Spinal cord (tissue), 10 donors: ENCODE results near the gene SCGB2B2. TPM values are rescaled to one million over a fixed set of nuclear protein-coding genes. Genes with fewer than 3 reads are reported as not detected.
"Not testable (repeated sequence)": the region's sequence is repeated elsewhere in the genome, so short reads cannot be mapped to it uniquely, and the experiment has no call there.

Source experiments
- DNase-seq, 6 donors: peaks; one replicate each; pipeline versions ENCODE4 v3.0.0 to v3.0.0-alpha.2; 2013 to 2015; ENCODE audit warnings: low spot score in 6 of 6, low read depth in 4 of 6
- H3K27ac ChIP-seq: one replicate; pipeline ENCODE4 v1.5.1; 2013; ENCODE audit warnings: low read depth, low read length, control low read depth
- H3K27me3 ChIP-seq: one replicate; pipeline ENCODE4 v1.6.1; 2013; ENCODE audit warnings: low read length; ENCODE audit not compliant: control insufficient read depth, insufficient read depth
- H3K36me3 ChIP-seq: one replicate; pipeline ENCODE4 v1.6.1; 2013; ENCODE audit warnings: low read length; ENCODE audit not compliant: control insufficient read depth, insufficient read depth
- H3K4me1 ChIP-seq: one replicate; pipeline ENCODE4 v1.6.1; 2013; ENCODE audit warnings: low read length; ENCODE audit not compliant: control insufficient read depth, insufficient read depth
- H3K4me3 ChIP-seq: one replicate; pipeline ENCODE4 v1.5.1; 2013; ENCODE audit warnings: low read depth, low read length, control low read depth
- H3K9me3 ChIP-seq: one replicate; pipeline ENCODE4 v1.6.1; 2013; ENCODE audit warnings: low read length; ENCODE audit not compliant: control insufficient read depth, insufficient read depth
- WGBS: methylation state at CpG from one replicate; pipeline ENCODE4 v1.1.5; 2013; ENCODE audit warnings: missing lambda C conversion rate; ENCODE audit not compliant: insufficient coverage; 5-methylcytosine and 5-hydroxymethylcytosine counted together
- polyA plus RNA-seq, 2 donors: library from polyadenylated mRNA; unstranded; fragments of 120-200 nt; gene quantifications; one replicate each; pipeline ENCODE4 v1.2.1, GENCODE V29; 2013; ENCODE audit not compliant: insufficient read length in 2 of 2
- total RNA-seq, 2 donors: library from RNA; depleted of rRNA in 1 of 2; stranded (reverse); fragments of 120-200 nt in 1 of 2; fragments of >200 nt in 1 of 2; gene quantifications; one replicate each; pipeline versions ENCODE4 v1.2.3 to v1.2.4, GENCODE V29; 2013 to 2014
- donor health status: healthy.

Gene SCGB2B2
- total and polyA plus RNA-seq, 4 donors, result 0.20 to 1.5 (median 0.86) TPM

GRCh38 chr19:34675250-34675649, 1.7 kb downstream of the SCGB2B2 start:
- DNase-seq, result no peak
- H3K4me3 ChIP-seq, result no peak overlapping the region
- H3K27me3 ChIP-seq, result no peaks in the 10 kb centered on the region
- peaks cover 6% of the 10 kb centered on the region for H3K36me3 ChIP-seq
- H3K4me1 ChIP-seq, result peaks cover 13% of the 10 kb centered on the region
- WGBS, result 83% methylated on average over 1 of the region's 3 CpGs
- H3K9me3 ChIP-seq, result no peaks in the 10 kb centered on the region
- H3K27ac ChIP-seq, result no peak overlapping the region

GRCh38 chr19:34673590-34673989, 3.4 kb downstream of the SCGB2B2 start:
- no peak overlapping the region for H3K27ac ChIP-seq
- WGBS, result no CpG with 5 or more reads among the region's 3 CpGs

GRCh38 chr19:34671972-34672371, 5.0 kb downstream of the SCGB2B2 start:
- Histone ChIP-seq H3K4me1 (peaks cover 17% of the 10 kb centered on the region), H3K27me3 (no peaks in the 10 kb centered on the region), H3K27ac (no peak overlapping the region), H3K4me3 (no peak overlapping the region), H3K9me3 (no peaks in the 10 kb centered on the region), H3K36me3 (no peaks in the 10 kb centered on the region)
- DNase-seq, result no peak
- no CpG with 5 or more reads among the region's 3 CpGs for WGBS

More at GRCh38 chr19:34673590-34673989, 3.4 kb downstream of the SCGB2B2 start:
- no peak for DNase-seq
- Histone ChIP-seq H3K9me3 (no peaks in the 10 kb centered on the region), H3K4me3 (no peak overlapping the region), H3K27me3 (no peaks in the 10 kb centered on the region), H3K4me1 (peaks cover 13% of the 10 kb centered on the region), H3K36me3 (no peaks in the 10 kb centered on the region)

GRCh38 chr19:34669305-34669704, 7.7 kb downstream of the SCGB2B2 start:
- H3K4me3 ChIP-seq, result no peak overlapping the region
- H3K9me3 ChIP-seq, result no peaks in the 10 kb centered on the region
- no peak for DNase-seq
- no peaks in the 10 kb centered on the region for H3K27me3 ChIP-seq
- no peaks in the 10 kb centered on the region for H3K36me3 ChIP-seq
- peaks cover 14% of the 10 kb centered on the region for H3K4me1 ChIP-seq
- WGBS, result 71% methylated on average over 5 of the region's 7 CpGs
- no peak overlapping the region for H3K27ac ChIP-seq

- not testable (repeated sequence) for H3K9me3 ChIP-seq, H3K36me3 ChIP-seq, DNase-seq, H3K27me3 ChIP-seq, H3K4me3 ChIP-seq, H3K27ac ChIP-seq
- H3K4me1 ChIP-seq, result peaks cover 19% of the 10 kb centered on the region
- 80% methylated on average over 1 of the region's 5 CpGs for WGBS
Observed at GRCh38 chr19:34668690-34669089, 8.3 kb downstream of the SCGB2B2 start.

GRCh38 chr19:34668077-34668689, 8.8 kb downstream of the SCGB2B2 start:
- H3K27me3 ChIP-seq, H3K4me3 ChIP-seq, H3K9me3 ChIP-seq, H3K27ac ChIP-seq, H3K36me3 ChIP-seq, DNase-seq: not testable (repeated sequence)
- WGBS, result 88% methylated on average over 27 of the region's 36 CpGs
- peaks cover 19% of the 10 kb centered on the region for H3K4me1 ChIP-seq

GRCh38 chr19:34667349-34668076, 9.4 kb downstream of the SCGB2B2 start:
- H3K4me3 ChIP-seq, result no peak overlapping the region
- DNase-seq, result peak in 1 of 6 donors; percentile 7
- no peak overlapping the region for H3K27ac ChIP-seq
- WGBS, result 58% methylated on average over 13 of the region's 17 CpGs
- no peaks in the 10 kb centered on the region for H3K9me3 ChIP-seq
- H3K27me3 ChIP-seq, result no peaks in the 10 kb centered on the region
- H3K4me1 ChIP-seq, result peaks cover 19% of the 10 kb centered on the region
- H3K36me3 ChIP-seq, result no peaks in the 10 kb centered on the region

- Histone ChIP-seq H3K9me3 (no peaks in the 10 kb centered on the region), H3K4me3 (no peak overlapping the region), H3K4me1 (peaks cover 19% of the 10 kb centered on the region), H3K27me3 (no peaks in the 10 kb centered on the region), H3K36me3 (no peaks in the 10 kb centered on the region), H3K27ac (no peak overlapping the region)
- DNase-seq, result no peak
- WGBS, result 79% methylated on average over 9 of the region's 9 CpGs
Observed at GRCh38 chr19:34666958-34667265, 10.0 kb downstream of the SCGB2B2 start.

GRCh38 chr19:34666200-34666957, 10.6 kb downstream of the SCGB2B2 start:
- 93% methylated on average over 25 of the region's 25 CpGs for WGBS
- DNase-seq, result no peak
- no peak overlapping the region for H3K4me3 ChIP-seq
- H3K4me1 ChIP-seq, result peaks cover 19% of the 10 kb centered on the region
- H3K27me3 ChIP-seq, result no peaks in the 10 kb centered on the region
- H3K36me3 ChIP-seq, result no peaks in the 10 kb centered on the region
- no peaks in the 10 kb centered on the region for H3K9me3 ChIP-seq
- no peak overlapping the region for H3K27ac ChIP-seq
